ENCODE results near the gene KCTD8. TPM values are rescaled to one million over a fixed set of nuclear protein-coding genes. Genes with fewer than 3 reads are reported as not detected.

The KCTD8 gene
- total RNA-seq, result under 0.01 and 0.32 TPM in 2 replicates

GRCh38 chr4:44448521-44449461 is at the start of gene KCTD8:
Gene KCTD8 (minus strand): TSS chr4:44448809.
- TF ChIP-seq, protein P1, sequence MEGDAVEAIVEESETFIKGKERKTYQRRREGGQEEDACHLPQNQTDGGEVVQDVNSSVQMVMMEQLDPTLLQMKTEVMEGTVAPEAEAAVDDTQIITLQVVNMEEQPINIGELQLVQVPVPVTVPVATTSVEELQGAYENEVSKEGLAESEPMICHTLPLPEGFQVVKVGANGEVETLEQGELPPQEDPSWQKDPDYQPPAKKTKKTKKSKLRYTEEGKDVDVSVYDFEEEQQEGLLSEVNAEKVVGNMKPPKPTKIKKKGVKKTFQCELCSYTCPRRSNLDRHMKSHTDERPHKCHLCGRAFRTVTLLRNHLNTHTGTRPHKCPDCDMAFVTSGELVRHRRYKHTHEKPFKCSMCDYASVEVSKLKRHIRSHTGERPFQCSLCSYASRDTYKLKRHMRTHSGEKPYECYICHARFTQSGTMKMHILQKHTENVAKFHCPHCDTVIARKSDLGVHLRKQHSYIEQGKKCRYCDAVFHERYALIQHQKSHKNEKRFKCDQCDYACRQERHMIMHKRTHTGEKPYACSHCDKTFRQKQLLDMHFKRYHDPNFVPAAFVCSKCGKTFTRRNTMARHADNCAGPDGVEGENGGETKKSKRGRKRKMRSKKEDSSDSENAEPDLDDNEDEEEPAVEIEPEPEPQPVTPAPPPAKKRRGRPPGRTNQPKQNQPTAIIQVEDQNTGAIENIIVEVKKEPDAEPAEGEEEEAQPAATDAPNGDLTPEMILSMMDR (IDR thresholded peaks at IDR 0.05; ENCODE audit: insufficient read depth, low read depth, low read length), result peak; percentile 70
- DNase-seq (ENCODE audit: low read depth), result peak; percentile 64
- peak within 1 kb of the TSS; percentile 57 for H3K4me3 ChIP-seq (ENCODE audit: low read depth, low read length)

DNA sequence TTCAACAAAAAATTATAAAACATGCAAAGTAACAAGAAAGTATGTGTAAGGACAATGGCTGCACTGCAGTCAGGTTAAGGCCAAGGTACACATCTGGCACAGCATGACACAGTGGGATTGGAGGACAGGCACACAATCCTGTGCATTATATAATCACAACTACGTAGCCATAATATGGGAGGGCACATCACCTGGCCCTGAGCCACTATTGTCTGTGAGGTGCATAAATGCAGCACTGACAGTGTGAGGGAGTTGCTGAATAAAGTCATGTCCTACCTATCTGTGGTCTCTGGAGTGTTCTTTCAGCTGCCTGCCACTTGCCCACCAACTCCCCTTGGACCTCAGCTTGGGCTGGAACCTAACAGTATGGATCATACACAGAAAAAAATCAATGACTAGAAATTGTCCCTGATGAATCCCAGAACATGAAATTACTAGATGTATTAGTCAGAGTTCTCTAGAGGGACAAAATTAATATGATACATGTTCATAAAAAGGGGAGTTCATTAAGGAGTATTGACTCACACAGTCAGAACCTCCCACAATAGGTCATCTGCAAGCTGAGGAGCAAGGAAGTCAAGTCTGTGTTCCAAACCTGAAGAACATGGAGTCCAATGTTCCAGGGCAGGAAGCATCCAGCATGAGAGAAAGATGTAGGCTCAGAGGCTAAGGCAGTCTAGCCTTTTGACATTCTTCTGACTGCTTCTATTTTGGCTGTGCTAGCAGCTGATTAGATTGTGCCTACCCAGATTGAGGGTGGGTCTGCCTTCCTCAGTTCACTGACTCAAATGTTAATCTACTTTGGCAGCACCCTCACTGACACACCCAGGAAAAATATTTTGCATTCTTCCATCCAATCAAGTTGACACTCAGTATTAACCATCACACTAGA is 46.4 kb upstream of the KCTD8 start:
- no peak overlapping the region for H3K4me3 ChIP-seq (ENCODE audit: low read depth, low read length)
- TF ChIP-seq, protein P1 (IDR thresholded peaks at IDR 0.05; ENCODE audit: insufficient read depth, low read depth, low read length), result no peak
- no peak for DNase-seq (ENCODE audit: low read depth)

GRCh38 chr4:44493924-44494323 is 45.3 kb upstream of the KCTD8 start:
- no peak overlapping the region for H3K4me3 ChIP-seq (ENCODE audit: low read depth, low read length)
- TF ChIP-seq, protein P1 (IDR thresholded peaks at IDR 0.05; ENCODE audit: insufficient read depth, low read depth, low read length), result peak; percentile 42
- peak; percentile 2 for DNase-seq (ENCODE audit: low read depth)

GRCh38 chr4:44487341-44487740 is 38.7 kb upstream of the KCTD8 start:
- no peak for DNase-seq (ENCODE audit: low read depth)
- no peak overlapping the region for H3K4me3 ChIP-seq (ENCODE audit: low read depth, low read length)
- TF ChIP-seq, protein P1 (IDR thresholded peaks at IDR 0.05; ENCODE audit: insufficient read depth, low read depth, low read length), result no peak

GRCh38 chr4:44479731-44480130 is 31.1 kb upstream of the KCTD8 start:
- no peak for DNase-seq (ENCODE audit: low read depth)
- TF ChIP-seq, protein P1 (IDR thresholded peaks at IDR 0.05; ENCODE audit: insufficient read depth, low read depth, low read length), result no peak
- H3K4me3 ChIP-seq (ENCODE audit: low read depth, low read length), result no peak overlapping the region

DNA sequence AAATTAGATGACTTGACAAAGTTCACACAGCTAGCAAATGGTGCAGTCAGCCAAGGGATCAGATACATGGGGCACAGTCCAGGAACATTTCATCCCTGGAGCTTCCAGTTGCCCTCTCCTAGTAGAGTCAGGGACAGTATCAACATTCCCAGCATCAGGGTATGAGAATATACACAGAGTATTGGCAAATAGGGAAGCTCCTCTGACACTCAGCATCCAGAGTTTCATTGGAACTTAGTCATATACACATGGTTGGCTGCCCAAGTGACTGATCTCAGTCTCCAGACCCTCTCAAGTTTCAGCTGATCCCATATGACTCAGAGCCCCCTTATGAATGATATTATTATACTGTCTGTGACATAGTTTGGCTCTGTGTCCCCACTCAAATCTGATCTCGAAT is 13.7 kb upstream of the KCTD8 start:
- H3K4me3 ChIP-seq (ENCODE audit: low read depth, low read length), result no peak overlapping the region
- no peak for DNase-seq (ENCODE audit: low read depth)
- TF ChIP-seq, protein P1 (IDR thresholded peaks at IDR 0.05; ENCODE audit: insufficient read depth, low read depth, low read length), result no peak
